SH-SY5Y (cell line): ENCODE results near the gene COG1.

Experiments used
- GATA2 ChIP-seq: IDR thresholded peaks from 2 replicates; pipeline ENCODE4 v1.6.1; 2011; ENCODE audit warnings: mild to moderate bottlenecking, low read depth, low read length
- GATA3 ChIP-seq: IDR thresholded peaks from 2 replicates; pipeline ENCODE4 v1.6.1; 2011; ENCODE audit warnings: low read depth, mild to moderate bottlenecking, low read length, moderate library complexity

The COG1 gene

GRCh38 chr17:73203135-73203787 is 10.4 kb downstream of the COG1 start:
- TF ChIP-seq GATA2, result no peak
- TF ChIP-seq GATA3, result no peak

- TF ChIP-seq GATA2 (no peak), GATA3 (no peak)
These were observed 11.1 kb downstream of the COG1 start for GRCh38 chr17:73203788-73204479.

- no peak for TF ChIP-seq GATA2
These were observed 12.7 kb downstream of the COG1 start for GRCh38 chr17:73205459-73205961.

GRCh38 chr17:73208139-73208827 is 15.4 kb downstream of the COG1 start:
- TF ChIP-seq GATA3 (no peak), GATA2 (no peak)

- TF ChIP-seq GATA3, result no peak
- no peak for TF ChIP-seq GATA2
These were observed 16.6 kb downstream of the COG1 start for GRCh38 chr17:73209436-73209835.

GRCh38 chr17:73210002-73210678 is 17.3 kb downstream of the COG1 start:
- no peak for TF ChIP-seq GATA3
- no peak for TF ChIP-seq GATA2

GRCh38 chr17:73211745-73212144 is 18.9 kb downstream of the COG1 start:
- TF ChIP-seq GATA3 (no peak), GATA2 (no peak)

GRCh38 chr17:73214008-73214407 is 21.2 kb downstream of the COG1 start:
- TF ChIP-seq GATA2, result no peak

- no peak for TF ChIP-seq GATA3
- TF ChIP-seq GATA2, result no peak
These were observed 22.0 kb downstream of the COG1 start for GRCh38 chr17:73214851-73215250.

GRCh38 chr17:73215447-73215846 is 22.6 kb downstream of the COG1 start:
- TF ChIP-seq GATA3, result no peak
- no peak for TF ChIP-seq GATA2

GRCh38 chr17:73223626-73224230 is 30.9 kb downstream of the COG1 start:
- TF ChIP-seq GATA3 (no peak), GATA2 (no peak)

GRCh38 chr17:73224237-73224636 is 31.4 kb downstream of the COG1 start:
- TF ChIP-seq GATA2, result no peak
- no peak for TF ChIP-seq GATA3

GRCh38 chr17:73224663-73225305 is 31.9 kb downstream of the COG1 start:
- TF ChIP-seq GATA3, result no peak
- TF ChIP-seq GATA2, result no peak
